Posterior cingulate gyrus (tissue), 11 donors: ENCODE results near the gene MED27.
A peak's percentile ranks its signal among the peaks of the same experiment; 100 is the strongest.
"Not testable (repeated sequence)": the region's sequence is repeated elsewhere in the genome, so short reads cannot be mapped to it uniquely, and the experiment has no call there.

Source experiments
- DNase-seq, 10 donors: peaks; one replicate each; pipeline versions ENCODE4 v3.0.0 to v3.0.0-alpha.2; 2020 to 2021; ENCODE audit warnings: mixed read lengths in 3 of 10
- intact Hi-C: fragments of 100-400 bp; cut with DNase I; formaldehyde crosslinking; loops from one replicate; pipeline ENCODE4 v1.15.1; 2023

Gene MED27

GRCh38 chr9:132024589-132024988 is 55.1 kb downstream of the MED27 start:
- no peak for DNase-seq
- intact Hi-C loops: no loop called here

DNA sequence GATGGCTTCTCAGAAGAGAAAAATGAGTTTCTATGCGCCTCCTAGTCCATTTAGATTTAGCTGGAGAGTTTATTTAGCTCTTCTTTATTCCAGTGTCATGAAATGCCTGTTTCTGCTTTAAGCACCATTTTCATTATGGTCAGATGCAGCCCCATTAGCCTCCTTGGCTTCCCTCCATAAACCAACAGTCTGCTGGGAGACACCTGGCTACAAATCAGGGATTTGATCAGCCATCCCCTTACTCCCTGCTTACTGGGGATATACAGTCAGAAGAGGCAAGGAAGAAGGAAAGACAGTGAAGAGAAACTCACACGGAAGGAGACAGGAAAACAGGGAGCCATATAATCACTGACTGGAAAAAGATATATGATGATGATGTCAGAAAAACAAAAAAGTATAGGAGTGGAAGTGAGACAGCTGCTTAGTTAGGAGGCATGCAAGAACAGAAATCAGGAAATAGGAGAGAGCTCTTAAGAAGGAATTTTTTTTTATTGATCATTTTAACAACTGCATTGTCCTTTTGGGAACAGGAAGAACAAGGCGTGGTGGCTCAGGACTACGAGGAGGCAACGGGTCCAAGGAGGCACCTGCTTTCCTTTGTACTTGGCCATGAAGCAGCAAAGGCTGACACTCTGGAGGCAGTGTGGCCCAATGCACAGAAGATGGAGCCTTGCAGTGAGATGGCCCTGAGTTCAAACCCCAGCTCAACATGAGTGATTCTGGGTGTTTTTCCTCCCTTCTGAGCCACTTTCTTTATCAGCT is 56.1 kb downstream of the MED27 start:
- intact Hi-C loops: no loop called here
- no peak for DNase-seq

- intact Hi-C loops: no loop called here
- no peak for DNase-seq
Measured at GRCh38 chr9:132020820-132021510, 58.7 kb downstream of the MED27 start.

GRCh38 chr9:132020272-132020671 is 59.4 kb downstream of the MED27 start:
- intact Hi-C loops: no loop called here
- DNase-seq: no peak

DNA sequence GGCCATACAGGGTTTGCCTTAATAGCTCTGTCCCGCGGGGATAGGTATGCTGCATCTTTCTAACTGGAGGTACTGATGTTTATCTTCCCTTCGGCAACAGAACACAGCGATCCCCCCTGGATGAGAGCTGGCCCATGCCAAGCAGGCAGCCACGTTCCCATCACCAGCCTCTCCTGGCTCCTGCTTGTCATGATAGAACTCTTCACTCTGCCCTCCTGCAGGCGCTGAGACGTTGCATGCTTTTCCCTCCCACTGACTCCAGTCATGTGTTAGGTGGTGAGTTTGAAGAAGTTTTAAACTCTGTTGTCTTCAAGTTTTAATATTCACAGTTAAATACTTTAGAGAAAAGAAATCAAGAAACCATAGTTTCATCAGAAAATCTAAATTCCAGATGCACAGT is 60.0 kb downstream of the MED27 start:
- DNase-seq: no peak
- intact Hi-C loops: loop anchor here (5.0 kb wide), 1 partner anchor 143 kb away; the partner anchor contains the start of gene NTNG2

DNA sequence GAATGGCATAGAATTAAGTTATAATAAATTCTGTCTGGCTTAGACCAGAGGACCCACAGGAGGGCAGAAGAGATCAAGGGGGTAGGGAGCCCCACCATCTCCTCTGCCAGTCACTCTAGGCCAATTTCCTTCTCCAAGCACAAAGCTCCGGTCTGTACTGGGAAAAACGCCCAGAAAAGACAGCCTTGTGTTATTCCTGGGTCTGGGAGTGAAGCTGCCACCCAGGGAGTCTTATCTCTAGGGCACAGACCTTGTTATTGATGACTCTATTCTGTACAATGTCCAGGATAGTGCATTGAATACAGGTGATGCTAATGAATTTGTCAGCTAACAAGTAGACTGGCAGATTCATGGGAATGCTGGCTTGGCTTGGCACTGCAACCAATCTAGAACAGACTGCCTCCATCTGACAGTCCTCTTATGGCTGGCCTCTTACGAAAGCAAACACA is 60.7 kb downstream of the MED27 start:
- DNase-seq: peak in 5 of 10 donors; percentile 19 to 88 (median 41)
- intact Hi-C loops: loop anchor here (5.0 kb wide), 1 partner anchor 143 kb away; the partner anchor contains the start of gene NTNG2

GRCh38 chr9:132016456-132016855 is 63.2 kb downstream of the MED27 start:
- intact Hi-C loops: loop anchor here (5.0 kb wide), 1 partner anchor 146 kb away; the partner anchor contains the start of gene NTNG2
- no peak for DNase-seq

DNA sequence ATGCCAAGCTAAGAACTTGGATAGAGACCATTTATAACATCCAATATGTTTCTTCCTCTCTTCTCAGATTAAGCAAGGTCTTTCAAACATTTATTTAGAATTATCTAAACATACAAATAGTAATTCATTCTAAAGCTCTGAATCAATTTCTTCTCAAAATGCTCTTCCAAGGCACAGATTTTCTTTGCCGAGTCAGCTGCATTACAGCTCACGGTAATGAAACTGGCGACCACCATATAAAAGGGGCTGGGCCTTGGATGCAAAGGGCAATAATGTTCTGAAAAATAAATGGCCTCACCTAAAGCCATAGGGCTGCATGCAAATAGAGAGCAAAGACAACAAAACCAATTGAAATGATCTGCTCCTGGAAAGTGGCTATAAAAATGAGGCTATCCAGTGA is 63.8 kb downstream of the MED27 start:
- intact Hi-C loops: loop anchor here (5.0 kb wide), 1 partner anchor 146 kb away; the partner anchor contains the start of gene NTNG2
- no peak for DNase-seq

DNA sequence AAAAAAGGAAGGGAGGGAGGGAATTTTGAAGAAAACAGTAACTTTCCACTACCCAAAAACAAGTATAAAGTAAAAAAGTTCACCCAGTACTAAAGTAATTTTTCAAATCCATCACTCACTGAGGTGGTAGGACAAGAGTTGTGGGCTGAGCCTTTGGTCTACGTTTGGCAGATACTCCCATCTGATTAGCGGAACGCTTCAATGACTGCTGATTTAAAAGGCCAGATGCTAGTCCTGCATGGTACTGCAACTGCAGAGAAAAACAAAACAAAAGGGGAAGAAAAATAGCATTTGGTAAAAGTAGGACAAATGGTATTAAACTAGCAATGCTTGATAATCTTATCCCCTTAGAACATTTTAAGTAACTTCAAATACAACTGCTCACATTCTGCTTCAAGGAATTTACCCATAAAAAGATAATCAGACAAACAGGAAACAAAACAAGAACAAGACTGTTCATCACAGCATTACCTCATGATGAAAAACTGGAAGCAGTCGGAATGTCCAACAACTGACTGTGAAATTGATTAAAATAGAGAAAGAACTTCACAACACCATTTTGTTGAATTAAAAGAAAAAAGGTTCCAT is 65.4 kb downstream of the MED27 start:
- intact Hi-C loops: no loop called here
- no peak for DNase-seq

GRCh38 chr9:132012704-132013357 is 66.8 kb downstream of the MED27 start:
- intact Hi-C loops: no loop called here

DNA sequence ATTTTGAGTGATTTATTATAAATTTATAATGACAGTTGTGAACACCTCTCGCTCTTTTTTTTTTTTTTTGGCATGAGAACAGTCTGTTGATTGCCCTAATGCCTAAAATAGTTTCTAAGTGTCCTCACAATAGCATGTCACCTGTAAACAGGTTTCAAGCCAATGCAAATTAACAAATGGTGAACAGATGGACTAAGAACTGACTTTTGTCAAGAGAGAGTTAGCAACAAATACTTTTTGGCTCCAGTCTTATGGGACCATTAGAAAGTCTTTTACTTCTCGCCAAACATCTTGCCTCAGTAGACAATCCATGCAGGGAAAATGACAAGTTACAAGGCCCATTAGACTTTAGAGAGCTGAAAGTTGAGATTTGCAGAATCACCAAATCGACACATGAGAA is 67.8 kb downstream of the MED27 start:
- DNase-seq: no peak
- intact Hi-C loops: no loop called here

More at GRCh38 chr9:132012704-132013357, 66.8 kb downstream of the MED27 start:
- DNase-seq: no peak

GRCh38 chr9:132011309-132011708 is 68.4 kb downstream of the MED27 start:
- intact Hi-C loops: no loop called here

GRCh38 chr9:132010201-132010600 is 69.5 kb downstream of the MED27 start:
- intact Hi-C loops: not testable (repeated sequence)

More at GRCh38 chr9:132011309-132011708, 68.4 kb downstream of the MED27 start:
- no peak for DNase-seq

DNA sequence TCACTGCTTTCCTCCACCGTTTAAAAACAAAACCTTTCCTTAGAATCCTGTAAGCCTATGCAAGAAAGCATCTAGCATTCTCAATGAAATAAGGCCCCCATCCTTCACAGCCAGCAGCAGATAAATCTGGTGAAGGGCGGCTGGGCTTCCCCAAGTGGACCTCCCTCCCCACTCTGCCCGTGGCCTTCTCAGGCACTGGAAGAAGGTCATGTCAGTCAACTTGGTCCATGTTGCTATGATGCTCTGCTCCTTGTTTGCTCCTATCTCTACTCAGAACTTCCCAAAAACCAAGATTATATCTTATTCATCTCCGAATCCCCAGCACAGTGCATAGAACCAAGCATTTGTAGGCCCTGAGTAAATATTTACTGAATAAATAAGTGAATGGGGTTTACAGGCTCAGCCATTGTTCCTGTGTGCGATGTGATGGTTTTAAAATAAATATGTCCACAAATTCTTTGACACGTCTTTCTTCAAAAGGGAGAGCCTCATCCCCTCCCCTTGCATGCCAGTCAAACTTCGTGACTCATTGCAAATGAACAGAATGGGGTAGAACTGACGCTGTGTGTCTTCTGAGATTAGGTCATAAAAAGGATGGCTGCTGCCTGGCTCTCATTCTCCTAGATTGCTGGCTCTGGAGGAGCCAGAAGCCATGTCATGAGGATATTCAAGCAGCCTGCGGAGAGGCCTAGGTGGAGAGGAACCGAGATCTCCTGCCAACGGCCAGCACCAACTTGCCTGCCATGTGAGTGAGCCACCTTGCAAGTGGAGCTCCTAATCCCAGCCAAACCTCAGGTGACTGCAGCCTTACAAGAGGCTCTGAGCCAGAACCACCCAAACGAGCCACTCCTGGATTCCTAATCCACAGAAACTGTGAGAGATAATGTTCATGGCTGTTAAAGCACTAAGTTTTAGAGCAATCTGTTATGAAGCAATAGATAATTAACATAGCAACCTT is 70.5 kb downstream of the MED27 start:
- intact Hi-C loops: no loop called here
- DNase-seq: no peak

More at GRCh38 chr9:132010201-132010600, 69.5 kb downstream of the MED27 start:
- not testable (repeated sequence) for DNase-seq

DNA sequence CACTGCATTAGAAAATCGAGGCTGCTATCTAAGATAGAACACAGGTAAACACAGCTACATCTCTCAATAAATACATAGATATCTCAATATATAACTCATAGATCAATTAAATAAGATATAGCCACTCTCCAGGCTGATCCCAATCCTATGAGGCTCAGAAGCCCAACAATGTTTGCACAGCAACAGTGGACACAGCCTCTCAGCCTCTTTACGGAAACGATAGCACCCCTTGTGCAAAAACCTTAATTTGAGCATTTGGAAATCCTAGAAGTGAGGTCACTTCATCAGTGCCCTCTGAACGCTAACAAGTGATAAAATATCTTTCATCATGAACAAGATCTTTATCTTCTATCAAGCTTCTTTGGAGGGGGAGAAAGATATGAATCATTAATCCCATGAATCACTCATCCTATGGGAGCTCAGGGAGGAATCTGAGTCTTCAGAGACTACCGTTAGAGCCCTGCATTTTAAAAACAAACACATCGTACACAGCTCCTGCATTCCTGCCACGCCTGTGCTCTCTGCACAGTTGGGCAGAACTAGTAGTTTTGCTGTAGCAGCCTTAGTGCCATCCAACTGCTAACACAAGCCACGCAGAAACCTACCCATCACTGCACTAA is 71.4 kb downstream of the MED27 start:
- no peak for DNase-seq
- intact Hi-C loops: no loop called here

DNA sequence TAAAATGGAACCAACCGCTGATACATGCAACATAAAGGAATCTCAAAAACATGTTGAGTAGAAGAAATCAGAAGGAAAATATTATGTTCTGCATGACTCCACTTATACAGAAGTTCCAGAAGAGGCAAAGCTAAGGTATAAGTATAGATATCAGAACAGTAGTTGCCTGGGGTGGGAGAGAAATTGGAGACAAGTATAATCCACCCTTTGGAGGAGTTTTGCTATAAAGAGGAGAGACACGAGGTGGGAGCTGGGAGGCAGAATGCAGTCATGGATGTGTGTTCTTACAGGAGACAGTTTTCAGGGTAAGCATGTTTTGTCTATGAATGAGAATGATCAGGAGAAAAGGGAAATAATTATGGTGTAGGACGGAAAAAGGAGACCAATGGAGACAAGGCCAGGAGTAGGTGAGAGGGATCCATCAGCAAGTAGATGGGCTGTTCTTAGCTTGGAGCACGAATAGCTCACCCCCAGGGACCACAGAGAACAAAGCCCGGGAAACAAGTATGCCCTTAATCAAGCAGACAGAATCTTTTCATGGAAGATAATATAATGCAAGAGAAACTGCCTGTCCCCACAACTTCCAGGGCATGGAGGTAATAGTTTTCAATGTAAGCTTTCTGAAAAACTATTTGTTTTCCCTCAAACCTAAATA is 72.2 kb downstream of the MED27 start:
- no peak for DNase-seq
- intact Hi-C loops: no loop called here

DNA sequence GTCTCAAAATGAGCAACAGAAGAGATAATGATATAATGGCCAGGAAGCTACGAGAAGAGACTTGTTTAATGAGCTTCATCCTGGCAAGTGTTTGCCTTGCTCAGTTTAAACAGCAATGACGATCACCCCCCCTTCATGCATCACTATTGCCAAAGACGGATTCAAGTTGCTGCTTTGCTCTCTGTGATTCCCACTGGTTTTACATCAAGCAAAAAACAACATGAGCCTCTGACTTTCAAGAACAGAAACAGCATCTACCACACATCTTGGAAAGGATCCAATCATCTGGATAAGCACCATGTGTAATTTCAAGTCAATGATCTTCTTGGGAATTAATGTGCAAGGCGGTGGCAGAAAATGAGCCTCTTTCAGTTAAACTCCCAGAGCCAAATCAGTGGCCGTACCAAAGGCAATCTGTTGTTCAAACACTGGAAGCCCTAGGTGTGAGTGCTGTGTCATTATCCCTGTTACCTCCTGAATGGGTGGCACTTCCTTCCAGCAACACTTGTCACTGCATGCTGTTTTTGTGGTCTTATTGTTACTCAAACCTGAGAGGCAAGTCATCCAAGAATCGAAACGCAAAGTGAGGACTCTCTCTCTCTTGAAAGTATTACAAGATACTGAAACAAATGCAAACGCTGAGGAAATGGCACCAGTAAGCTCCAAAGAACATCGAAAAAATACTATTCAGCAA is 72.8 kb downstream of the MED27 start:
- no peak for DNase-seq

GRCh38 chr9:132005899-132006298 is 73.8 kb downstream of the MED27 start:
- intact Hi-C loops: no loop called here
- no peak for DNase-seq

More for the DNA sequence above, 72.8 kb downstream of the MED27 start:
- intact Hi-C loops: no loop called here
